GM18909 (cell line): ENCODE data around the gene HAAO.

Experiments used
- ATAC-seq: cut with Tn5 transposase; IDR thresholded peaks from one replicate; pipeline ENCODE4 v1.9.1; 2021; ENCODE audit warnings: mild to moderate bottlenecking; ENCODE audit not compliant: unreplicated experiment, poor library complexity

The HAAO gene

GRCh38 chr2:42770288-42771131 is 21.9 kb downstream of the HAAO start:
- peak; percentile 63 for ATAC-seq

DNA sequence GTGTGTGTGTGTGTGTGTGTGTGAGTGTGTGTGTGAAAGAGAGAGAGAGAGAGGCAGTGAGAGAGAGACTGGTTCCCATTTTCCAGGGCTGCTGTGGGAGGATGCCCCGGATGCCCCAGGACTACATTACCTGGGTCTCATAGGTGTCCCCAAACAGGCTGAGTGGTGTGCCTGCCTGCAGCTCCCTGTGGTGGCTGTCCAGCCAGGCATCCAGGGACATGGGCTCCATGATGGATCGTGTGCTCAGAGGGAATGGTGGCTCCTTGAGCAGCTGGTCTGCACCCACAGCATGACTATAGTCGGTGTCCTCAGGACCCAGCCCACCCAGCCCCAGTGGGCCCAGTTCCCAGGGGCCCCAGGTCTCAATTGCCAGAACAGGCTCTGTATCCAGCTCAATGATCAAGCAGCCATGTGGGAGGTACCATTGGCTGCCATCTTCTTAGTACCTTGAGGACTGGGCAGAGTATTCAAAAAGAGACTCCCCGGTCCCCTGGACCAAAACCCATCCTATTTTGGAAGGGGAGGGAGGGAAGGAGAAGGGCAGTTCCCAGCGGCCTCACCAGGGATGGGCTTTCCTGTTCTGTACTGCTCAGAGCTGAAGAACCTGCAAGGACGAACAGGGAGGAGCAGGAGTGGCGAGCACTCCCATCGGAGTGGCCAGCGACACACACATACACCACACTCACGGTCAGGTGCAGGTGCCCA is 22.6 kb downstream of the HAAO start:
- no peak for ATAC-seq

- ATAC-seq = no peak
These were observed 23.6 kb downstream of the HAAO start for GRCh38 chr2:42768706-42769256.

DNA sequence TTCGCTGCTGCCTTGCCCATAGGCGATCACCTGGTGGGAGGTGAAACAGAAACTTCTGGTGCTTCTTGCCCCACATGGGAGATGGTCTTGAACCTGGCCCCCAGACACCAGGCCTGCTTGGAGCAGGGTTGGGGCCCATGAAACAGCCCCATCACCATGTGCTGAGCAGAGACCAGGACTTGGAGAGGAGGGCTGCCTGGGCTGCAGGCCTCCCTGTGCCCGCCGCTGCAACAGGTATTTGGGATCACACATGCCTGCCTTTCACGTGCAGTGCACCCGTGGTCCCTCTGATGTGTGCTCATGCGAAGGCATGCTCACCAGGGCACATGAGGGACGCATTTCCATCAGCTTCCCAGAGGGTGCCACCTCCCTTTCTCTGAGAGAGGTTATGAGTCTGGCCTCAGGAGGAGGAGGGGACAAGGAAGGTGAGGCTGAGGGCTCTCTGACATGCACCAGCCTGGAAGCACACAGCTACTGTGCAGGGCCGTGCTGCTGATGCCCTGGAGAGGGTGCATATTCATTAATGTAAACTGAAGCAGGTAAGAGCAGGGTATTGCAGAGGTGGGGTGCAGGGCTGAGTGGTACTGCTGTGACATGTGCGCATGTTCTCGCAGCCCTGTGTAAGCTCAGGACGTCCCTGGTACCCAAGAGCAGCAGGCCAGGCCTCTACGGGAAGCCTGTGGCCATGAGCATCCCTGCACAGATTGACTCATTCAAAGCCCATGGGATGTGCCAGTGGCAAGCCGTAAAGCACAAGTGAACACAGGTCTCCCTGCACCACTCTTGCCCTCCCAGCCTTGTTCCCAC is 24.3 kb downstream of the HAAO start:
- no peak for ATAC-seq

DNA sequence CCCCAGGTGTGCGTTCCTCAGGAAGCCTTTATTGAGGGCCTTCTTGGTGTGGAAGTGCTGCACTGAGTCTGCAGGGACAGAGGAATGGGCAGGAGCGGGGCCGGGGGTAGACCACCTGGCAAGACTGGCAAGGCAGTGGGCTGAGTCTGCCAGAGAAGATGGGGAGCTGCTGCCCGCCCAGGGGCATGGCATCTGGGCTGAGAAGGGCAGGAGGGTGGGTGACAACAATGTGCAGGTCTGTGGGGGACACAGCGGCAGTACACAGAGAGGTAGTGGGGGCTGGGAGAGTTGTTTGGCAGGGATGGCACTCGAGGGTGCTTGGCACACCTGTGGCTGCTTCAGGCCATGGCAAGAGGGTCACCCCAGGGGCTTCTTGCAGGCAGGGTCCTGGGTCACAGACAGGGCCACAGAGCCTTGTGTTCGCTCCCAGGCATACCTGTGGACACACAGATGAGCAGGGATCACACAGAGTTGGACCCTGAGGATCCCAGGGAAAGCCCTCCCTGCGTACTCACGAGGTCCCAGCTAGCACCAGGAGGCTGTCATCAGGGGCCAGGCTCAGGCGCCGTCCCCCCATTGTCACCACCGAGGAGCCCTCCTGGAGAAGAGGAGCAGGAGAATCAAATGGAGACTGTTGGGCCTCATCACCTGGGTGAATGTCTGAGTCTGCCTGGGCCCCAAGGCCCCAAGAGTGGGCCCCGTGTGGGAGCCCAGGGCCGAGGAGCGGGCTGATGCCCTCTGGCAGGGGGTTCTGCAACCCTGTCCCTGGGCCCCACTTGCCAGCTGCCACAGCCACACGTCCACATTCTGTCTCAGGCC is 25.1 kb downstream of the HAAO start:
- no peak for ATAC-seq

DNA sequence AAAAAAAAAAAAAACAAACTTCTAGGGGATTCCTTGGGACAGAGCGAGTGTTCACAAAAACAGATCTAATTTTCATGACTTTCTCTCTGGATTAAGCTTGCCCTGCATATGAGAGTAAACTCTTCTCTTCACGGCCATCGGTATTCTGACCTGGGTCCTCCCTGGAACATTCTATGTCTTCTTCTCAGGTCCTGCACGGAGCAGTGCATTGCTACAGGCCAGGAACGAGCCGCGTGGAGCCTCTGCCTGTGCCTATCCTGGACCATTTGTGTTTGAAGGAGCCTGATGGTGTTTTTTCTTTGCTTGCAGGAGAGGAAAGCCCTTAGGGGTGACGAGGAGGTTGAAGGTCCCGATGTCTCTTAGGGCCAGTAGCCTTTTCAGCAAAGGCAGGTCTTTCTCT is 26.7 kb downstream of the HAAO start:
- ATAC-seq = no peak

- ATAC-seq = no peak
These were observed 27.5 kb downstream of the HAAO start for GRCh38 chr2:42764901-42765300.

DNA sequence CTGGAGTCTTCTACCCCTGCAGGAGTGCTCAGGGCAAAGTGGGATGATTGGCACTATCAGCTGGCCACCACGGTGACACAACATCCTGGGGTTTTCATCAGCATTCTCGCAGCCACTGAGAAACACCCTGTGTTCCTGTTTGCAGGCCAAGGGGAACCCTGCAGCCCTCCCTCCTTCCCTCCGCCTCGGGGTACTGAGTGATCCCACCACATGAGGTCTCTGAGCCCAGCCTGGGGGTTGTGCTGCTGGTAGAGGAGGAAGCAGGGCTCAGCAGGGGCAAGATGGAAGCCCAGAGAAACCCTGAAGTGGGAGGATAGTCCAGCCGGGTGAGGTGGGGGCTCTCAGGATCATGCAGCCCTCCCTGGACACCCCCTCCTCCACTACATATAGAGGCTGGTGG is 28.3 kb downstream of the HAAO start, which contains the start of gene OXER1:
Gene OXER1 (minus strand): TSS at position 40 of the 400 bp plus-strand sequence. CDS start 73 bp downstream, outside the sequence.
- no peak for ATAC-seq

DNA sequence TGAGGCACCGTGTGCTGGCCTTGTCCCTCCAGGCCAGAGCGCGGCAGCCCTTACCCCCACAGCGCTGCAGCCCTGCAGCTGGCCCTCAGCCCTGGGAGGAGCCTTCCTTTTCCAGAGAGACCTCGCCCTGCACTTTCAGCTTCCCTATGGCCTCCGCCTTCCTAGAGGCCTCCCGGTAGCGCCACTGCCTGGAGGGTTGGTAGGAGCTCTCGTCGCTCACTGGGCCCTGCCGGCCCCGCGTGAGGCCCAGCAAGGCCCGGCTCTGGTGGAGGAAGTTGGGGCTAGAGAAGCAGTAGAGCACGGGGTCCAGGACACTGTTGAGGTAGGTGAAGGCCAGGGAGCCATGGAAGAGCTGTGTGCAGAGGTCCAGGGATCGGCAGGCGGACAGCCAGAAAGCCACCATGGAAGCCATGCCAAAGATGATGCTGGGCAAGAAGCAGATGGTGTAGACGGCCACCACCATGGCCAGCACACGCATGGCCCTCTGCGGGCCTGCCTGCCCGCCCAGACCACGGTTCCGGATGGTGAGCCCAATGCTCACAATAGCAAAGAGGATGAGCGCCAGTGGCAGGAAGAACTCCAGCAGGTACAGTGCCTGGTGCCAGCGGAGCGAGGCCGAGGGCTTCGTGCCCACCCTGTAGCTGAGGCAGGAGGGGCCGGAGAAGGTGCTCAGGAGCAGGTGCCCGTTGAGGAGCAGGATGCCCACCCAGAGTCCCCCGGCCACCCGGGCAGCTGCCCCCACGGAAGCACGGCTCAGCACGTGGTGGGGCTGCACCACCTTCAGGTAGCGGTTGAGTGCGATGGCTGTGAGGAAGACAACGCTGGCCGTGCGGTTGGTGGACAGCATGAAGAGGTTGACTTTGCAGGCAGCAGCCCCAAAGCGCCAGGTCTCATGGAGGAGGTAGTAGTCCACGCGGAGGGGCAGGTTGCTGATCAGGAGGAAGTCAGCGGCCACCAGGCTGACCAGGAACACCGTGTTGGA is 29.3 kb downstream of the HAAO start:
- ATAC-seq = no peak

GRCh38 chr2:42762155-42762554 is 30.2 kb downstream of the HAAO start:
- ATAC-seq = no peak

DNA sequence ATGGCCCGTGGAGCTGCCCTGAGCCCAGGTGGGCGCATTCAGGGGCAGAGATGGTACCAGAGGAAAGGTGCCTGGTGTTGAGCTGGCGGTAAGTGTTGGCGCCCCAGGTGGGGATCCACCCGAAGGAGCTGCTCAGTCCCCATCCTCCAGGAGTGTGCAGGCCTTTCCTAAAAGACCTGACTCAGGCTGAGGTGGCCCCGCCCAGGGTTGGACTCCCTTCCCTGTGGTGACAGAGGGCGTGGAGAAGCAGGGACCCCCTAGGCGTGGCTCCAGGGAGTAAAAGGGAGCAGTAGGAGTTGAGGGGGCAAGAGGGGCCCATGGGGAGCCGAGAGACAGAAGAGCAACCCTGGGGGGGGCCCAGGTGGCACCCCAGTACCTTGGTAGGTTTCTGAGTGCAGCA is 30.8 kb downstream of the HAAO start:
- ATAC-seq = no peak

- no peak for ATAC-seq
These were observed 33.6 kb downstream of the HAAO start for GRCh38 chr2:42758751-42759150.

DNA sequence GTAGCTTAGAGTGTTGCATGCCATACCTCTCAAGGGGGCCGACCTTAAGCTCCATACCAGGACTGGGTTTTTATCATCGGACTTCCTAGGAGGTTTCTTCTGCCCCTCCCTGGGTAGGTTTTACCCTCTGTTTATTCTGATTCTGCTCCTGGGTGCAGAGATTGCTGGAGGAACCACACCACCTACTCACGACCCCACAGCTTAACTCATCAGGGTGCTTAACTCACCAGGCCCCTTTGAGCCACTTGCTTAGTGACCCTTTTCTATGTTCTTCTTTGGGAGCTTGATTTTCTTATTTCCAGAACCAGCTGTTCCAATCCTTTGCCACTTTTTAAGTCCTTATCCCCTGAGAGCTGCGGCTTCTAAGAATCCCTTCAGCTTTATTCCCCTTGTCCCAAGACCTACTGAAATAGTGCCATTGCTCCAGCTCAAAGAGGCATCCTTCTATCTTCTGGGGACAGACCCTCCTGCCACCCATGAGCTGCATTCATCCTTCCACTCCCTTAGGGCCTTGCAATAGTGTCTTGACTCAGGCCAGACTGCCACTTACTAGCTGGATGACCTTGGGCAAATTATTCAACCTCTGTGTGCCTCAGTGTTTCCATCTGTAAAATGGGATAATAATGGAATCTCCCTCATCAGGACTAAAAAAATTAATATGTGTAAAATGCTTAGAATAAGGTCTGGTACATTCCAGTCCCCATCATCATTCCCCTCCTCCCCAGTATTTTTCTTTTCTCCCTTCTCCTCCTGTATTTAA is 34.2 kb downstream of the HAAO start:
- no peak for ATAC-seq

DNA sequence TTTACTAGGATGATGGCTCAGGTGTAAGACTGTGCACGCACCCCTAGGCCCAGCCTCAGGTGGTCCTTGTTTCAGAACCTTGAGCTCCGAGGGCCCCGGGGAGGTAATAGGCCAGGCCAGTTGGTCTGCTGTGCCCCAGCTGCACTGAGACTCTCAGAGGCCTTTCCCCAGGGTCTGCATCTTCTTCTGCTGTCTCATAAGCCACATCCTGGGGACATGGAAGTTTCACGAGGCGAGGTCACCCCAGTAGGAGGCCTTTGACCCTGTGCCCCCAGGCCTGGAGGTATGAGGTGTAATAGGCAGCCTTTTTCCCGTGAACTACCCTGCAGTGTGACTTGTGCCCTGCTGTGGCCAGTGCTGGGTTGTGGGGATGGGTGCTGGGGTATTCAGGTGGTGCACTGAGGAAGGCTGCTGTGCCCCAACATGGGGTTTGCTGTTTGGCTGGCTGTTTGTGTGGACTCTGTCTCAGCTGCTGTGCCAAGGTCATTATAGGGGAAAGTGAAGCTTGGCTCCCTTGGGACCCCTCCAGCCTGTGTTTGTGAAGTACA is 35.3 kb downstream of the HAAO start:
- ATAC-seq = no peak

GRCh38 chr2:42756150-42756775 is 36.1 kb downstream of the HAAO start:
- no peak for ATAC-seq

GRCh38 chr2:42755191-42755880 is 37.0 kb downstream of the HAAO start:
- ATAC-seq = no peak

- ATAC-seq = no peak
These were observed 37.6 kb downstream of the HAAO start for GRCh38 chr2:42754776-42755140.
